ENCODE results near the gene FOXK1.

Gene FOXK1

DNA sequence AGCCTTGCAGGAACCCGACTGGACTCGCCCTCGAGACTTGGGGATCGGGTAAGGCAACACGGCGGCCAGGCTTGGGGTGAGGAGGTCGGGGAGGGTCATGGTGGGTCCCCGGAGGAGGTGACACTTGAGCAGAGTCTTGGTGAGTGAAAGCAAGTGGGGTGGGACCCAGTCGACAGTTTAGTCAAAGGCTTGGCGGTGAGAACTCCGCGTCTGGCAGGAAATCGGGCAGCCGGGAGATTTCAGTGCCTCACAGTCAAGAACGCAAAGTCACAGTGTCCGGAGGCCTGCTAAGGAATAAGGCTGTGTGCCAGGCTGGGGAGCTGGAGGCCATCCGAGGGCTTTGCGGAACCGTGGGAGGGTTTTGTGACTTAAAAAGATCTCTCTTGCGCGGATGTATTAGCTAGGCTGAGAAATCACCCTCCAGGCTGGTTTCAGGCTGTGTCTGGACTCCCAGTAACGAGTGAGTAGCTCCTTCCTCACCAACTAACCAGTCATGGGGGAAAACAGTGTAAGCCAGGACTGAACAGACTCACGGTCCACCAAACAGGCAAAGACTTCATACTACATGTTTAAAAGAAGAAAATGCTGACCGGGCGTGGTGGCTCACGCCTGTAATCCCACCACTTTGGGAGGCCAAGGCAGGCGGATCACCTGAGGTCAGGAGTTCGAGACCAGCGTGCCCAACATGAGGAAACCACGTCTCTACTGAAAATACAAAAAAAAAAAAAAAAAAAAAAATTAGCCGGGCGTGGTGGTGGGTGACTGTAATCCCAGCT is 93.9 kb downstream of the FOXK1 start:
- TF ChIP-seq POLR2AphosphoS5 (IDR thresholded peaks at IDR 0.05; ENCODE audit: borderline replicate concordance, low read depth, low read length): no peak
- no peak for TF ChIP-seq FOXP2 (optimal IDR thresholded peaks at IDR 0.05; ENCODE audit: control extremely low read depth, extremely low read length, insufficient read depth)
- no peak for TF ChIP-seq EZH2 (IDR thresholded peaks at IDR 0.05)
- no peaks in the 10 kb centered on the region for H3K9me3 ChIP-seq (ENCODE audit: low read depth, low read length)
- no peak for DNase-seq (ENCODE audit: low read depth, low spot score)
- no peak overlapping the region for H3K27ac ChIP-seq
- H3K4me3 ChIP-seq: peak overlapping the region; percentile 89
- no peaks in the 10 kb centered on the region for H3K36me3 ChIP-seq (ENCODE audit: insufficient read depth, low read length)
- peak overlapping the region; percentile 87 for H3K9ac ChIP-seq (ENCODE audit: insufficient read length)

GRCh38 chr7:4779118-4779517 is 97.0 kb downstream of the FOXK1 start:
- Histone ChIP-seq H3K36me3 (ENCODE audit: insufficient read depth, low read length) (no peaks in the 10 kb centered on the region), H3K4me3 (no peak overlapping the region), H3K9ac (ENCODE audit: insufficient read length) (no peak overlapping the region), H3K27ac (no peak overlapping the region), H3K9me3 (ENCODE audit: low read depth, low read length) (no peaks in the 10 kb centered on the region)
- no peak for DNase-seq (ENCODE audit: low read depth, low spot score)
- TF ChIP-seq FOXP2 (optimal IDR thresholded peaks at IDR 0.05; ENCODE audit: control extremely low read depth, extremely low read length, insufficient read depth): no peak
- no peak for TF ChIP-seq POLR2AphosphoS5 (IDR thresholded peaks at IDR 0.05; ENCODE audit: borderline replicate concordance, low read depth, low read length)
- no peak for TF ChIP-seq EZH2 (IDR thresholded peaks at IDR 0.05)

- Histone ChIP-seq H3K36me3 (ENCODE audit: insufficient read depth, low read length) (no peaks in the 10 kb centered on the region), H3K9ac (ENCODE audit: insufficient read length) (no peak overlapping the region), H3K4me3 (no peak overlapping the region), H3K27ac (no peak overlapping the region), H3K9me3 (ENCODE audit: low read depth, low read length) (no peaks in the 10 kb centered on the region)
- TF ChIP-seq EZH2 (IDR thresholded peaks at IDR 0.05): no peak
- no peak for TF ChIP-seq FOXP2 (optimal IDR thresholded peaks at IDR 0.05; ENCODE audit: control extremely low read depth, extremely low read length, insufficient read depth)
- no peak for DNase-seq (ENCODE audit: low read depth, low spot score)
Observed at GRCh38 chr7:4781366-4782069, 99.4 kb downstream of the FOXK1 start.

DNA sequence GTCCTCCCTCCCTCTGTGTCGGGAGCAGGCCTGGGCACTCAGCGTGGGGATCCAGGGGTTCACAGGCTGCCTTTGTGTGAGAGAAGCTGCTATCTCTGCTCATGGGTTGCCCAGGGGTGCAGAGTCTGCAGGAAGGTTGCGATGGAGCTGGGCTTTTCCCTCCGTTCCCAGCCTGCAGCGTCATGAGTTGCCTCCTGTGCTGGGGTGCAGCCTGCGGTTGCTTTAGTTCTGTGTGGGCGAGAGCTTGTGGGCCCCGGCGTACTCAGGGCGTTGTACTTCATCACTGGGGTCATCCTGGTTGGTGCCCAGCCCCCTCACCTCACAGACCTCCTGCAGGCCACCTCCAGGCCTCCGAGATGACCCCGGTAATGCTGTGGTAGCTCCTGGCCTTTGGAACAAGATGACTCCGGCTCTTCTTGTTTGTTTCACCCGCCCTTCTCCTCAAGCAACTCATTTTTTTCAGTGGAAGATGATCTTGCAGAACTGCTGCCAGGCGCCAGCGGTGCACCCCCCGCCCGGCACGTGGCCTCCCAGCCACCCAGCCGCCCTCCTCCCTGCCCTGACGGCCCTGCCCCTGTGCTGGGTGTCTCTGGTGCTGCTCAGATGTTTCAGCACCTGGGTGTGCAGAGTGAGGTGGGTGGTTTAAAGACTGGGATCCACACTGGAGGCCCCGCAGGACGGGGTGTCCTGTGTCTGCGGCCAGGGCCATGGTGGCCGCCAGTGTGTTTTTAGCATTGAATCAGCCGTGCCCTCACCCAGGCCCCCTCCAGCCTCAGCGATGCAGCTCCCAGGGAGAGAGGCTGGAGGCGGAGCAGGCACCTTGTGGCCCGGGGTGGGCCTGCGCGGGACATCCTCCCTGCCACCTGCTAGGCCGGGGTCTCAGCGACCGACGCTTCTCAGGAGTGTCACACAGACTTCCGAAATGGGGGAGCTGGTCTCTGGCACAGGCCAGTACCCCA is 100.5 kb downstream of the FOXK1 start:
- H3K36me3 ChIP-seq (ENCODE audit: insufficient read depth, low read length): no peaks in the 10 kb centered on the region; the same call in 1 of the 2 replicates
- H3K9ac ChIP-seq (ENCODE audit: insufficient read length): no peak overlapping the region
- H3K27ac ChIP-seq: no peak overlapping the region
- no peak overlapping the region for H3K4me3 ChIP-seq
- no peaks in the 10 kb centered on the region for H3K9me3 ChIP-seq (ENCODE audit: low read depth, low read length)
- no peak for DNase-seq (ENCODE audit: low read depth, low spot score)
- TF ChIP-seq EZH2 (IDR thresholded peaks at IDR 0.05): no peak
- TF ChIP-seq FOXP2 (optimal IDR thresholded peaks at IDR 0.05; ENCODE audit: control extremely low read depth, extremely low read length, insufficient read depth): no peak
- no peak for TF ChIP-seq POLR2AphosphoS5 (IDR thresholded peaks at IDR 0.05; ENCODE audit: borderline replicate concordance, low read depth, low read length)

DNA sequence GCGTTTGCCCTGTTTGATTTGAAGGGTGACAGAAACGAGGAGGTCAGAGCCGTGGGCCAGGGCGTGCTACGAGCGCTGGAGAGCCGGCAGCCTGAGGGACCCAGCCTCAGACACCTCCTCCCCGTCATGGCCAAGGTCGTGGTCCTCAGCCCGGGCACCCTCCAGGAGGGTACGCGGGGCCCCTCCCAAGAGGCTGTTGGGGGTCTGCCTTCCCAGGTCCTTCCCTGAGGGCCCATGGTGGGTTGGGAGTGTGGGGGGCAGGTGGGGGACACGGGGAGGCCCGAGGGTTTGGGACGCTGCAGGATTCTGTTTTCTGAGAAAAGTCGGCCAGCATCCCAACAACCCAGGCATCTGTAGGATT is 101.2 kb downstream of the FOXK1 start:
- H3K27ac ChIP-seq: no peak overlapping the region
- TF ChIP-seq POLR2AphosphoS5 (IDR thresholded peaks at IDR 0.05; ENCODE audit: borderline replicate concordance, low read depth, low read length) (no peak), EZH2 (IDR thresholded peaks at IDR 0.05) (no peak), FOXP2 (optimal IDR thresholded peaks at IDR 0.05; ENCODE audit: control extremely low read depth, extremely low read length, insufficient read depth) (no peak)
- no peak for DNase-seq (ENCODE audit: low read depth, low spot score)
- no peak overlapping the region for H3K9ac ChIP-seq (ENCODE audit: insufficient read length)
- no peaks in the 10 kb centered on the region for H3K9me3 ChIP-seq (ENCODE audit: low read depth, low read length)
- H3K36me3 ChIP-seq (ENCODE audit: insufficient read depth, low read length): peaks cover 3% of the 10 kb centered on the region; the same call in 1 of the 2 replicates
- H3K4me3 ChIP-seq: no peak overlapping the region

GRCh38 chr7:4783762-4784351 is 101.8 kb downstream of the FOXK1 start:
- TF ChIP-seq EZH2 (IDR thresholded peaks at IDR 0.05): no peak
- no peak for TF ChIP-seq FOXP2 (optimal IDR thresholded peaks at IDR 0.05; ENCODE audit: control extremely low read depth, extremely low read length, insufficient read depth)
- no peak for TF ChIP-seq POLR2AphosphoS5 (IDR thresholded peaks at IDR 0.05; ENCODE audit: borderline replicate concordance, low read depth, low read length)
- H3K9me3 ChIP-seq (ENCODE audit: low read depth, low read length): no peaks in the 10 kb centered on the region
- no peak for DNase-seq (ENCODE audit: low read depth, low spot score)
- H3K4me3 ChIP-seq: no peak overlapping the region
- H3K27ac ChIP-seq: no peak overlapping the region
- H3K9ac ChIP-seq (ENCODE audit: insufficient read length): no peak overlapping the region
- peaks cover 5% of the 10 kb centered on the region; the same call in 1 of the 2 replicates for H3K36me3 ChIP-seq (ENCODE audit: insufficient read depth, low read length)

DNA sequence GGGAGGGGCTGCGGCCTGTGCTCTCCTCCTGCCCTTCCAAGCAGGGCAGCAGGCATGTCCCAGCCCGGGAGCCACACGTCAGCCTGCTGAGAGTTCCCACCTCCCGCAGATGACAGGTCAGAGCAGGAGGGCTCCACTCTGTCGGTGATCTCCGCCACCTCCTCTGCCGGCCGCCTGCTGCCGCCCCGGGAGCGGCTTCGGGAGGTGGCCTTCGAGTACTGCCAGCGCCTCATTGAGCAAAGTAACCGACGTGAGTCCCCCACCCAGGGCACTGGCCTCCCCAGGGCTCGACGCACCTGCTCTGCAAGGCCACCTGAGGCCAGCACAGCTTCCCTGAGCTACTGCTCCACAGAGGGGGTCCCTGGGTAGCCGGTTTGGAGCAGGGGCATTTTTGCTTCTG is 102.7 kb downstream of the FOXK1 start:
- no peak overlapping the region for H3K27ac ChIP-seq
- DNase-seq (ENCODE audit: low read depth, low spot score): no peak
- H3K9me3 ChIP-seq (ENCODE audit: low read depth, low read length): no peaks in the 10 kb centered on the region
- no peak overlapping the region for H3K9ac ChIP-seq (ENCODE audit: insufficient read length)
- TF ChIP-seq EZH2 (IDR thresholded peaks at IDR 0.05) (no peak), POLR2AphosphoS5 (IDR thresholded peaks at IDR 0.05; ENCODE audit: borderline replicate concordance, low read depth, low read length) (no peak), FOXP2 (optimal IDR thresholded peaks at IDR 0.05; ENCODE audit: control extremely low read depth, extremely low read length, insufficient read depth) (no peak)
- H3K36me3 ChIP-seq (ENCODE audit: insufficient read depth, low read length): peaks cover 5% of the 10 kb centered on the region; the same call in 1 of the 2 replicates
- no peak overlapping the region for H3K4me3 ChIP-seq
